Central memory CD4-positive, alpha-beta T cell (primary cell): ENCODE results near the gene AIG1.
"Not testable (repeated sequence)": the region's sequence is repeated elsewhere in the genome, so short reads cannot be mapped to it uniquely, and the experiment has no call there.

Experiments
- DNase-seq: peaks from one replicate; pipeline ENCODE4 v3.0.0; 2022

AIG1 gene

GRCh38 chr6:143128681-143129015, 68.0 kb downstream of the AIG1 start:
- no peak for DNase-seq

GRCh38 chr6:143130928-143131327, 70.2 kb downstream of the AIG1 start:
- DNase-seq, result no peak

DNA sequence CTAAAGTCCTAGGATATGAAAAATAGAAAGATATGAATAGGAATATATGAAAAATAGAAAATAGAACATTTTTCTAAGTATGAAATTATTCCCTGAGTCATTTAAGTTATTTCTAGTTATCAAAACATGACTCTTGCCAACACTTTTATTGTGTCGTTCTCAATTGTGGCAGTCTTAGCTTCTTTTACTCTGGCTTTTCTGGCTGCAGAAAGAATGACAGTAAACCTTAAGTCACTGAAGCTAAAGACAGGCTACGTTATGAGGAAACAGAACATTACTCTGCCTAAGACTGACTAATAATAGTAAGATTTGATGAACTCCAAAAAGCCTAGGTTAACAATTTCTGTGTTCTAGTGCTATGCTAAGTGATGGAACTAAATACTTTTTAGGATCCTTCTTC, 74.6 kb downstream of the AIG1 start:
- DNase-seq, result no peak

- DNase-seq, result no peak
Observed at GRCh38 chr6:143135797-143136561, 75.3 kb downstream of the AIG1 start.

DNA sequence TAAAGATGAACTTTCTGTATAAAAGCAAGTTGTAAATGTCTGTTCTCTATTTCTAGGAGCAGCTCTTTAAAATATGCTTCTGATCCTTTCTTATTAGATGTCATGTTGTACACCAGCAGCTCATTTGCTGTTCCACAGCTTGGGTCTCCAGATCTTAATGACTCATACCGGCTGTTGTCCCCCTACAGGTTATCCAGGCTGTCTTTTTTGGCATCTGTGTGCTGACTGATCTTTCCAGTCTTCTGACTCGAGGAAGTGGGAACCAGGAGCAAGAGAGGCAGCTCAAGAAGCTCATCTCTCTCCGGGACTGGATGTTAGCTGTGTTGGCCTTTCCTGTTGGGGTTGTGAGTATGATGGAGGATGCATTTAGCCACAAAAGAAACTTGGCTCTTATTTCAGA, 76.0 kb downstream of the AIG1 start:
- DNase-seq, result no peak

DNA sequence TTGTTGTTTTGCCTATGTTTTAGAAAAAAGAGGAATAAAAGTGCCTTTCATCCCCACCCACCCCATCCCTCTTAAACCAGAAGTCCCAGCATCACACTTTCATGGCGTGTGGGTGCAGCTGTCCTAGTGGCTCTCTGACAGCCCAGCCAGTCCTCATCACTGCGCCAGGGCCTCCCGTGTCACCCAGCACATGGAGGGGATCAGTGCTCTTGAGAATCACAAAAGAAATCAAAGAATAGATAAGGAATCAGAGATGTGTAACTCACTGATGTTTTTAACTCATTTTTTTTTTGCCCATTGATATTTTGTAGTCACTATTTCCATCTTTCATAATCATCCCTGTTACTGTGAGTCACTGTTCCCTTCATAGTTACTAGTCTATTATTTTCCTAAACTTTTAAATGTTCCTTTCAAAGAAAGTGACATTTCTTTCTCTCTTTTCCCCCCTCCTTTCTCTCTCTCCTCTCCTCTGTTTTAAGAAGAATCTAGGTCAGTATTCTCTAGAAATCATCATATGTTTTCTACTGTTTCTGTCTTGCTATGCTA, 78.6 kb downstream of the AIG1 start:
- DNase-seq, result no peak

- not testable (repeated sequence) for DNase-seq
Observed at GRCh38 chr6:143139884-143140283, 79.2 kb downstream of the AIG1 start.

DNA sequence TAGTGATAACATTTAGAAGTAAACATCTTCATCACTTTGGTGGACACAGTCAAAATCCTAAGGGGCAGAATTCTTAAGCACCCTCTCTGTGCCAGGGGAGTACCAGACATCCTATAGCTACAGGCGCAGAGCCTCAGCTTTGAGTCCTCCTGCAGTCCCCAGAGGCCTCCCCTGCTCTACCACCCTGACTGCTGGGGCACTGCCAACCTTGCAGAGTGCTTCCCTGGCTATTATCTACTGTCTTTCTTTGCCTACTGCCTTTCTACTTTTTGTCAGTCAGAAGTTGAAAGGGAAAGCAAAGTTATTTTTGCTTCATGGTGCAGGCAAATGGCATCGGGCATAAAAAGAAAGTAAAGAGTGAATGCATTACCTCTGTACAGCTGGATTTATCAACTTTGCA, 80.1 kb downstream of the AIG1 start:
- no peak for DNase-seq

- DNase-seq, result no peak
Observed at GRCh38 chr6:143141442-143141841, 80.8 kb downstream of the AIG1 start.

DNA sequence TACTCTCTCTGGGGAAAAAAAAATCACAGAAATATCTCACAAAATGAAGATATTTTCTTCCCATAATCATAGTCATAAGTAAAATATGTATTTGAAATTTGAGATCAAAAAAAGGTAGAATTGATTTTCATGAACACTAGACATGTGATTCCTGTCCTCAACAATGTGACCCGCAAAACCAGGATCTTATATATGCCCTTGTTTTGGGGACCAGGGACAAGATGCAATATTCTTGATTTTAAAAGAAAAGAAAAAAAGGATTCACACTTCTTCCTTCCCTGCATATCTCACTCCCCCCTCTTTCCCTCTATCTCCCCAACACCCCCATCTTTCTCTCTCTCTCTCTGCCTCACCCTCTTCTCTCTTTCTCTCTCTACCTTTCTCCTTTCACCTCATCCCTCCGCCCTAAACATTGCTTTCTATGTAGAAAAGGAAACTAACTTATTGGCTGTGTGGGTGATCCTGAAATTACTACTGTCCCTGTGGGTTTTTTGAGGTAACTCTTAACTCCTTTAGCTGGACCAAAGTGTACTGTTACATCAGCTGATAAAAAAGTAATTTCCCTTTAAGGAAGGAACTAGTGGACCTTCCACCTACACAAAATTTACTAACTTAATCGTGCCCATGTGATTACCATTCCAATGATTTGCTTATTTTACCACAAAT, 85.6 kb downstream of the AIG1 start:
- DNase-seq, result no peak

DNA sequence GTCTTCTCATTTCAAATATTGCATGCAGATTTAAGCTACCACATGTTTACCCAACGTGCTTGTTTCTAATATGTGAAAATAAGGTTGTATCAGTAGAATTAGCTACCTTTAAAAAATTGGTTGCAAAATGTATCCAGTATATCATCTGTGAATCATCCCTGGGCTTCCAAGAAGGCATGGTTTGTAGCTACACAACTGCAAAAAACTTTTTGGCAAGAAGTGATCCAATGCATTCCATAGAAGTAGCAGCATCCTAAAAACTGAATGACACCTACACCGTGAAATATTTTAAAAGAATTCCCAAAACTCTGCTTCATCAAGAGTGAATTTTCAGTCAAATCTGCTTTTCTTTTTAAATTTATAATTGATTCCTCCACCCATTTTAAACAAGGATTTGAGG, 89.1 kb downstream of the AIG1 start:
- no peak for DNase-seq

- DNase-seq, result no peak
Observed at GRCh38 chr6:143150281-143150680, 89.6 kb downstream of the AIG1 start.

- DNase-seq, result no peak
Observed at GRCh38 chr6:143151381-143151780, 90.7 kb downstream of the AIG1 start.

DNA sequence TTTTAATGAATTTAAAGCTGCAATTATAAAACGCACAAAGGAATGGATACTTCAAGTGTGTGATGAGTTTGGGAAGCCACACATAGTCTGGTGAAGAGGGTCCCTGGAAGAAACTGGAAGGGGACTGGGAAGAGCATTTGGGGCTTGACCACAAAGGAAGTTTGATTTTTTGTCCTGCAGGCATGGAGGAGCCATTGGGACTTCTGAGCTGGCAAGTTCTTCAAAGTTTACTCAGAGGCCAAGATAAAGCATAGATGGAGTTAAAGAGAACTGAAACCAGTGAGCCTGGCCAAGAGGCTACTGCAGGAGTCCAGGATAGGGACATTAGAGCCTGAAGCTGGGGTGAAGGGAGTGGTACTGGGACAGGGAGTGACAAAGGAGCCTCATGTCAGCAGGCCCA, 95.0 kb downstream of the AIG1 start:
- DNase-seq, result no peak

GRCh38 chr6:143157131-143157530, 96.4 kb downstream of the AIG1 start:
- DNase-seq, result no peak

DNA sequence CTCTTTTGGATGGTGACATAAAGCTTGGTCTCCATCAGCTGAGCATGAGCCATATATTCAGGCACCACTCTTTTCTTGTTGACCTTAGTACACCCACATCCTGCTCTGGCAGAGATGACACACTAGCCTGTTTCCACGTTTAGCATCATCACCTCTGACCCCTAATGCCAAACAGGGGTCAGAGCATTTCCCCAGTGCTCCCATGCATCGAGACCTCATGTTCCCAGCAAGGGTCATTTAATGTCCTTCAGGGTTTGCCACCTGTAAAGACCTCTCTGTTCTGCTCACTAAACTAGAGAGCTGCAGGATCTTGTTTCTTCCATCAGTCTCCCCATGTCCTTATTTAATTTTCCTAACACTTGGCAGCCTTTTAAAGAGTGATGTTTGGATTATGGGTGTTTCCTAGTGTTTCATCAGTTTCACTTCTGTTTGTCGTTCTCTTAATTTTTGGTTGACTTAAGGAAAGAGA, 97.5 kb downstream of the AIG1 start:
- no peak for DNase-seq

- DNase-seq, result no peak
Observed at GRCh38 chr6:143159001-143159400, 98.3 kb downstream of the AIG1 start.

- no peak for DNase-seq
Observed at GRCh38 chr6:143160015-143160414, 99.3 kb downstream of the AIG1 start.

DNA sequence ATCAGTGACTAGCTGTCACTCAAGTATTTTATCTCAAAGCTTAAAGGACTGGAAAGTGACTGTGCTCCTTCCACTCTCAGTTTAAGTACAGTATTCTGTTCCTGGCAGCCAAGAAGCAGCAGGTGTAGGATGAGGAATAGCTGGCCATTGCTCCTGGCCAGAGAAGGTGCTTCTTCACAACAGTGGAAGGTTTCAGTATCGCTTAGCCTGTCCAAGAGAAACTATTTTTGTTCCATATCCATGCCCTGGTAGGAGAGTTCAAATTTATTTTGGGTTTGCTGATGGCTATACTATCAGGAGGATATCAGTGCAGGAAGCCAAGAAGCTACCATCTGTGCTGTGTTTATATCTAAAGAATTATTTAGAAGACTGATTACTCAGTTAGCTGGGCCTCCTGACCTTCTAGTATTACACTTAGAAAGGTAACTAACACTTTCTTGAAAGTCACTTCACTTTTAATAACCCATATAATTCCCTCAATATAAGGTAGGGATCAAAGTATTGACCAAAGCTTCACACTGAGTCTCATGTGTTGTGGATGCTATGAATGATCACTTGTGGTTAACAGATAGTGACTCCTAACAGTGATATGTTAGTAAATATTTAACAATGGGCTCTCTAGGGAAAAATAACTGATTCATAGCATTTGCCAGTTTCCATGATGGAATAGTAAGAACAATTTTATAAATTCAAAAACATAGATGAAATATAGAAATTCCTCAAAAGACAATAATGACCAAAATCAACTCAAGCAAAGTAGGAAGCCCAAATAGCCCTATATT, 99.9 kb downstream of the AIG1 start:
- no peak for DNase-seq

DNA sequence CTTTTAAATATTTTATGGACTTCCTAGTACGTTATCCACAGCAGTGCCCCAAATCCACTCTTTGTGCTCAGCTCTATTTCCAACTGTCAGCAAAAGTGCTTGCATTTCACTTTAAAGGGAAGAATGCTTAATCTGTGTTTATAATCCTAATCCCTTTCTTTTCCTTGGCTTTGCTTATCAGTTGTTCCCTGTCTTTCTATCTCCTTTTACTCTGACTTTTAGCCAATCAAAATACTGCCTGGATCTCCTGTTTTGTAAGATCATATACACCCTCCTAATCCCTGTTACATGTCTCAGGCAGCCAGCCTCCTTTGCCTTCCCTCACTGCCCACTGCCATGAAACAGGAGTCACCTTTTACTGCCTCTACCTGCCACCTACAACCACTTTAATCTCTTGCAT, 102.9 kb downstream of the AIG1 start:
- DNase-seq, result no peak

GRCh38 chr6:143164565-143165105, 103.9 kb downstream of the AIG1 start:
- no peak for DNase-seq

- DNase-seq, result no peak
Observed at GRCh38 chr6:143165315-143165855, 104.7 kb downstream of the AIG1 start.

DNA sequence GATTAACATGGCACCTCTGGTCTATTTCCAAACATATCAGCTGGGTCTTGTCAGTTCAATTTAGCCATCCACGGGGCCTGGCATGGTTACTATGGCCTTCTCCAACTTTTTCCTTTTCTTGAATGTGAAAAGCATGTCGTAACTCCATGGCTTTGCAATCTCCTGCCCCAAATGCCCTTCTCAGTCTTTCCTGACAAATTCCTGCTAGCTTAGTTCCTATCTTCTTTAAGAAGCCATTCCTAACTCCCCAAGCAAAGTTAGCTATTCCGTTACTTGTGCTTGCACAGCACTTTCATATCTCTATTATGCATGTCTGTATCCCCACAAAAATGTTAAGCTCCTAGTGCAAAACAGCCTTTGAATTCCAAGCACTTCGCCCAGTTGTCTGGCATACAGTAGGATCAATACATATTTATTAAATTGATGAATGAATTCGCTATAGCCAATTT, 105.6 kb downstream of the AIG1 start:
- no peak for DNase-seq
